Measurements from ENCODE around the gene MYO5B.

MYO5B gene

DNA sequence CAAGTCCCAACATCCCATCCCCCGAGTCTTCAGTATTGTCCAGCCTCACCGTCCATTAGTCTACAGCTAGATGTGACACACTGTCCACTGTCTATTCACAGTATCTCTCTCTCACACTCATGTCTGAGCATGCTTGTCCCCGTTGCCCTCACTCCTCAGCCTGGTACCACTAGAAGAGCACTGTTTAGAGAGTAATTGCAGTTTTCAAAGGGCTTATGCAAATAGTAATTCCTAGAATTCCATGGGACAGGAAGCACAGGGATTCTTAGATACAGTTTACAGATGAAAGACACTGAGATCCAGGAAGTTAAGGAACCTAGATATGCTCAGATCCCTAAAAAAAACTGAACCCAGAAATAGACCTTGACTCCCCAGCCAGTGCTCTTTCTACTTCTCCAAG lies 125.5 kb downstream of the MYO5B start:
- DNase-seq (ENCODE audit: low read depth), result no peak

DNA sequence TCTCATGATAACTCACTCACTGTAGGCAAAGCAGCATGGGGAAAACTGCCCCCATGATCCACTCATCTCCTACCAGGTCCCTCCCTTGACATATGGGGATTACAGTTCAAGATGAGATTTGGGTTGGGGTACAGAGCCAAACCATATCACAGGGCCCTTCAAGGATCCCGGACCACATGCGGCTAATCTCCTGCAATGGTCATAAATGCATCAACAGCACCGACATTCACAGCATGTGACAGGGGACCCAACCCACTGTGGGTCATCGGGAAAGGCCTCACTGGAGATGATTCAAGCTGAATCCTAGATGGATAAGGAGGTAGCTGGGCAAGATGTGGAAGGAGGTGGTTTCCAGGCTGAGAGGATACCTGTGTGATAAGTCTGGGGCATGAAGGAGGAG lies 129.4 kb downstream of the MYO5B start:
- DNase-seq (ENCODE audit: low read depth), result no peak

DNA sequence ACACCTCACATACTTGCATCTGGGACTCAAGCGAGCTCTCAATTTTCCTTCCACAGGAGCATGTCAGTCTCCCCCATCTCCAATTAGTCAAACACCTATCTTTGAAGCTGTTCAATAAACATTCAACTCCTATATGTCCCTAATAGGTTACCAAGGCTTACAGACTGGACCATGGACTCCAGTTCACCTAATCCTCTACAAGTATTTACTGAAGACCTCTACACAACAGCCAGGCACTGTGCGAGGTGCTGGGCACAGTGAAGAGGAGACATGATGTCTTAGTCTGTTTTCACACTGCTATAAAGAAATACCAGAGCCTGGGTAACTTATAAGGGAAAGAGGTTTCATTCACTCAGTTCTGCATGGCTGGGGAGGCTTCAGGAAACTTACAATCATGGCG lies 129.9 kb downstream of the MYO5B start:
- no peak for DNase-seq (ENCODE audit: low read depth)

DNA sequence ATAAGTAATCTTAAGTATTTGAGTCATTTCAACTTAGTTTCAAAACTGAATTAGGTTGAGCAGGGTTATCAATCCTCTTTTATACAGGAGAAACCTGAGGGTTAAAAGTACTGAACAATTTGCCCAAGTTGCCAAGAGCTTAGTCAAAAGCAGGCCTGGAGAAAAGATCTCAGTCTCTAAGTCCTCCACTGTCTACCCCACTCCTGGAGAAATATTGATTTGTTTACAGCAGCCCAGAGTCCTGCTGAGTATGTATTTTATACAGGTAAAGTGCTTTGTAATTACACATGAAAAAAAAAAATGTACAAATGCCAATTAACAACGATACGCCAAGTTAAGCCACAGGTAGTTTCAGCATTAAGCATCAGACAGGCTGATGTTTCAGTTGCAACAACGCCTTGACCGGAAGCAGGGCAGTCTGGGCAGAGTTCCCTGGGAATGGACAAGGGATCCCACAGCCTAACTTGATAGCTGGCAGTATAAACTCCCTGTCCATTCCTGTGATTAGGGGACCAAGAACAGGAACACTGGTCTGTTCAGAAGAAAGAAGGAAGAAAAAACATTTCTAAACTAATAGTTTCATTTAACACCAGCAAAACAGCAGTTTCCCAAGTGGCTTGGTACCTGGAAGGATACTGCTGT lies 132.9 kb downstream of the MYO5B start:
- DNase-seq (ENCODE audit: low read depth), result no peak

- no peak for DNase-seq (ENCODE audit: low read depth)
These were observed 134.1 kb downstream of the MYO5B start for GRCh38 chr18:50060822-50061221.

DNA sequence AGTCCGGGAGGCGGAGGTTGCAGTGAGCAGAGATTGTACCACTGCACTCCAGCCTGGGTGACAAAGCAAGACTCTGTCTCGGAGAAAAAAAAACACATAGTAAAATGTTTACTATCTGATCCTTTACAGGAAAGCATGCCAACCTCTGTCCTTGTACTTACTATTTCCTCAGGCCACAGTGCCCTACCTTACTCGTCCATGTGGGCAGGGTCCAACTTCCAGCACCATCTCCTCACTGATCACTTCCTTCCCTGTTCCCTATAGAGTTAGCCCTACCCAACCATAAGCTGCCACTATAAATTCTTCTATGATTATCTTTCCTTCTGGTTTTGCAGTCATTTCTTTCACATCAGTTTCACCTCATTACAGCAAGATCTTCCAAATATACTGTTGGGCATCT lies 136.2 kb downstream of the MYO5B start:
- DNase-seq (ENCODE audit: low read depth), result no peak

- no peak for DNase-seq (ENCODE audit: low read depth)
These were observed 137.9 kb downstream of the MYO5B start for GRCh38 chr18:50057009-50057408.

GRCh38 chr18:50056185-50056584 lies 138.8 kb downstream of the MYO5B start:
- DNase-seq (ENCODE audit: low read depth), result no peak

- no peak for DNase-seq (ENCODE audit: low read depth)
These were observed 139.5 kb downstream of the MYO5B start for GRCh38 chr18:50055488-50055887.

DNA sequence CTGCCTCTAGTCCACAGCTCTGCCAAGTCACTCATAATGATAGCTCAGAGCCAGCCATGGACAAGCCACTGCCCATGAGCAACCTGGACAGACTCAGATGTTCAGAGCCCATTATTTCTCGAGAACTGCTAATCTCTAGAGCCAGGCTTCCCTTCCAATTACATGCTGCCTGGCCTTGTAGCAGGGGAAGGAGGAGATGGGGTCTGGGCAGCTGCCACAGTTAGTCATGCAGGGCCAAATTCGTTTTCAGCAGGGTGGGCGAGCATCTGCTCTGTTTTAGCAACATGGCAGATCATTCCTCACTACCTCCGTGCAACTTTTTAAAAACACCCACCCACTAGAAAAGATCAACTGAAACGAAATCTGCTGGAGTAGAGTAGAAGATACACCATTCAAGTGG lies 141.8 kb downstream of the MYO5B start:
- no peak for DNase-seq (ENCODE audit: low read depth)

DNA sequence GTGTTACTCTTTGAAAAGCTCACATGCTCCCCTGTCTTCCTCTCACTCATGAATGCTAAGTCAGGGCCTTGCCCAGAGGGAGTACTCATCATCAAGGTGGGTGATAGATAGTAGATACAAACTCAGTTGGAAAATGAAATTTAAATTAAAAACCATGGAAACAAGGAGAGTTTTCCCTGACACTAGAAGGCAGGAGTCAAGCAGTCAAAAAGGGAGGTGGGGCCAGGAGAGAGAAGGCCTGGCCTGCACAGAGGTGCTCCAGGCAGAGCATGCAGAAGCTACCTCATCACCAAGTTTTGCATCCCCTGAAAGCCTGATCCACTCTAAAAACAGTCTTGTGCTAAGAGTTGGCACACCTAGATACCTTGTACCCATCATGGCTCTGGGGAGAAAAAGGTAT lies 143.7 kb downstream of the MYO5B start:
- no peak for DNase-seq (ENCODE audit: low read depth)

DNA sequence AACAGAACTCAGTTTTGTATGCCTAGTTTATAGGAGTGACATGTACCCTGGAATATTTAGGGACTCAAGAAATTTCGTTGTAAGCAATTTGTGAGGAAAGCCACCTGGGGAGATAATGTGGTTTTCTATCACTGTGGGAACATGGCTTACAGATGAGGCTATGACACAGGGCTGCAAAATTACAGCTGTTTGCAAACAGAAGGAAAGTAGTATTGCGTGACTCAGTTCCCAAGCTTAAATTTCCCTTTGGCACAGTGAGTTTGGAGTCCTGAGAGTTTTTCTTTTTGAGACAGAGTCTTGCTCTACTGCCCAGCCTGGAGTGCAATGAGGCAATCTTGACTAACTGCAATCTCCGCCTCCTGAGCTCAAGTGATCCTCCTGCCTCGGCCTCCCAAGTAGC lies 149.8 kb downstream of the MYO5B start:
- no peak for DNase-seq (ENCODE audit: low read depth)

DNA sequence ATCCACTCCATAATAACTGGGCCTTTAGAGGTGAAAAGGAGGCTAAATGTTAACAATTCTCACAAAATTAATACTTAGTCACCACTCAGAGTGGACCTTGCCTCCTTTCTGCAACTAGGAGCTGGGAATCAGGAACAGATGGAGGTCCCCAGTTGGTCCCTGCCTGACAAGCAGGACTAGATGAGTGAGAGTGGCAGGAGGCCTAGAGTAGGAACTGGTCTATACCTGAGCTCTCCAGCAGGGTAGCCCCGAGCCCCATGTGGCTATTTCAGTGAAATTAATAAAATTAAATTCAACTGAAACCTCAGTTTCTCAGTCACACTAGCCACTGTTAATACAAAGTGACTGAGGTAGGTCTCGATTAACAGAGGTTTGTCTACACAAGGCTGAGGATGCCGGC lies 150.5 kb downstream of the MYO5B start:
- DNase-seq (ENCODE audit: low read depth), result no peak

GRCh38 chr18:50042611-50043010 lies 152.3 kb downstream of the MYO5B start:
- no peak for DNase-seq (ENCODE audit: low read depth)

GRCh38 chr18:50039746-50040145 lies 155.2 kb downstream of the MYO5B start:
- DNase-seq (ENCODE audit: low read depth), result no peak

DNA sequence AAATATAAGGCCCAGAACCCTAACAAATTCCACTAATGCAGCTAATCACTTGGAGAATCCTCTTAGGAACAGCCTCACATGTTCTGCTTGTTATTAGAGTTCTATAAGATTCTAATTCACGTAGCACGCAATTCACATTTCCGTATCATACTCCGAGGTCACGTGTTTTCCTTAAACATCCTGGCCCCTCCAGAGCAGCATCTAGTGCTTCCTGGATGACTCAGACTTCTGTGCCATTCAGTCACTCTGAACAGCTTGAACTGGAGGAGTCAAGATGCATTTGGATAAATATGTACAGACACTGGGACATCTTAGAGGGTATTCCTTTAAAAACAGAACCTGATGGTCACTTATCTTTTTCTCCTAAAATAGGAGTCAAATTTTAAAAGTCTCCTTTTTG lies 156.5 kb downstream of the MYO5B start:
- DNase-seq (ENCODE audit: low read depth), result no peak

- no peak for DNase-seq (ENCODE audit: low read depth)
These were observed 160.9 kb downstream of the MYO5B start for GRCh38 chr18:50034029-50034428.

DNA sequence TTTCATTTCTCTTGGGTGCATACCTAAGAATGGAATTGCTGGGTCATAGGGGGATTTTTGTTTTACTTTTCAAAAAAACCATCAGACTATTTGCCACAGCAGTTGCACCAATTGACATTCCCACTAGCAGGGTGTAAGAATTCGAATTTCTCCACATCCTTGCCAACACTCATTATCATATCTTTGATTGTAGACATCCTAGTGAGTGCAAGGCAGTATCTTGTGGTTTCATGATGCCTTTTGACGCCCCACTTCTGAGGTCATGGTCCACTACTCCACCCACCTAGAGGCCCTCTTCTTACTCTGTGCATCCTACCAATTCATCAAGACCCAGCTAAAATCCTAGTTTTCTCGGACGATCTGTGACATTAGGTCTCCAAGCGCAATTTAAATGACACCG lies 161.9 kb downstream of the MYO5B start:
- DNase-seq (ENCODE audit: low read depth), result no peak

DNA sequence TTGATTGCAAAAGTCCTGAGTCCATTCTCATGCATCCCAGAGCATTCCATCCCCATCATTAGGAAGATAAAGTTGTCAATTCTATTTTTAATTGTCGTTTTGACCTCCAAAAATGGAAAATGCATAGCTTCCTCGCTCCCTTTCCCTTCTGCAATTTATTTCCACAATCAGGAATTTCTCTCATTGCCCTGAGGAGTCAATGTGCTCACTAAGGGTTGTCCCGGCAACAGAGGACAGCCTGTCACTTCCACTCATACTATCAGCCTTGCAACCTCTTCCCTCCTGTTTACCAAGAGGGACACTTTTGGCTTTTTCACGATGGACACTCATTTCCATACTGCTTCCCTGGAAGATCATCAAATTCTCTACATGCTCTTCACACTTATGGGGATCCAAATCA lies 164.8 kb downstream of the MYO5B start:
- no peak for DNase-seq (ENCODE audit: low read depth)

DNA sequence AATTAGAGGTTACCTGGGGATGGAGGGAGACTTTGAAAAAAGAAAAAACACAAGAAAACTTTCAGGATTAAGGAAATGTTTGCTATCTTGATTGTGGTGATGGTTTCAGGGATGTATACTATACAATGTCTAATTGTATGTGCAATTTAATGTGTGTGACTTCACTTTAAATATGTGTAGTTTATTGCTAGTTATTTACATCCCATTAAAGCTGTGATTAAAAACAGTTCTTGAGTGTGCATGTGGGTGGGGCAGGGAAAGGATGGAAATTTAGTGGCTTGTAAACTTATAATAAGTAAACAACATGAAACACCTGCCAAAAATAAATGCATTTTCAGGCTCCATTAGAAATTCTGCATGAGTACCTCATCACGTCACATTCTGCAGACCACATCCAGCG lies 167.0 kb downstream of the MYO5B start:
- no peak for DNase-seq (ENCODE audit: low read depth)

DNA sequence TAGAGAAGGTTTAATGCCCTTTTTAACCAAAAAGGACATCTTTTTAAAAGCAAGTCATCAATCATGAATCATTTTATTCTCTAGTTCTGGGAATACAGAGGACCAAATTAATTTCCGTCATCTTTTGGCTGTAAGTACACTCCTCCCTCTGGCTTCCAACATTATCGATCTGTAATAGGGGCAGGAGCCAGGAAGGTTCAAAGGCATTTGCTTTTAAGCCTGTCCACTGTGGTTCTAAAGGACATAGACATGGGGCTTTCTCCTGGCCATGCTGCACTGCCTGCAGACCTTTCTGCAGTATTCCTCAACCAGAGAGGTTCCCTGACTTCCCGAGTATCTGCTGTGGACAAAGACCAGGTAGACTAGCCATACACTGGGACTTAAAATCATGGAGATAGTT lies 170.5 kb downstream of the MYO5B start:
- no peak for DNase-seq (ENCODE audit: low read depth)

- no peak for DNase-seq (ENCODE audit: low read depth)
These were observed 172.0 kb downstream of the MYO5B start for GRCh38 chr18:50022985-50023384.

DNA sequence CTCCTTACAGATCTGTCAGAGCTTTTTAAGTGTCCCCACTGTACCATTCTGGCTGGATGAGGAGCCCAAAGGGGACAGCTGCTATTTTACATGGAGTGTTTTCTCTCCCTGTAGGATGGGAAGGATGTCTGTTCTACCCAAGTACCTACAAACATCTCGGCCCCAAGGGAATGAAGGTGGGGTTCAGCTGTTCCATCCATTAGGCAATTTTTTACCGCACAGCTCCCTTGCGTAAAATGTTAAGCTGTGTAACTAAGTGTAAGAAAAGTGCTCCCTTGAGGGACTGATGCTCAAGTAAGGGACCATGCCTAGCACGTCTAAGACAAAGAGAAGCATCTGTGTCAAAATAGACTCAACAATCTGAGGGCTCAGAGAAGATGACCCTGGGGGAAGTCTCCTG lies 180.3 kb downstream of the MYO5B start:
- DNase-seq (ENCODE audit: low read depth), result no peak

DNA sequence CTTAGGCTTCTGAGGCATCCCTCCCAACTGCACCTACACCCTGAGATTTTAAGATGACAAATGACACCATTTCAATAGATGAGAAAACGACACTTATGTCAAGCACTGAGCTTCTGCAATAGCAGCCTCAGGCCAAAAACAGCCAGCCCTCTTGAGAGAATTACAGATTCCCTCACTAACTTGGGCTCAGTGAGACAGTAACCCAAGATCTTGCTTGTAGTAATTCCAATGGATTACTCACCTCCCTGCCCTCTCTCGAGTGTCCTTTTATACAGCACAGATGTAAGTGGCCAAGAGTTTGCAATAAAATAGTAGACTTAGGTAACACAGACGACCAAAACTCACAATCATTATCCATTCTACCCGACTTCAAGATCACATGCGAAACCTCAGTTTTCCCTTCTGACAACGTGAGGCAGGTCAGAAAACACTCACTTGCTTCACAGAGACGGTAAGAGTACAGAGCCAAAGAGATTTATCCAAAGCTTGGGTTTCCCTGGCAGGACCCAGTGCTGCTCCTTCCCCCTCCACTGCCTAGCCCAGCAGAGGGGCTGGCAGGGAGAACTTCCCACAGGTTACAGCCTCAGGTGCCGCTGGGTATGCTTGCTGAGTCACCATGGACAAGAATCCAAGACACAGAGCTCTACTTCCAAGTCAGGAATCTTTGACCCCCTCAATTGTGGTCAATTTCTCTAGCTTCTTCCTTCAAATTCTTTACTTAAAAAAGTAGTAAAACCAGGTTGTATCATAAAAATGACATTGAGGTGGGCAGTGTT lies 181.4 kb downstream of the MYO5B start:
- DNase-seq (ENCODE audit: low read depth), result no peak

Measured in stimulated activated CD8-positive, alpha-beta memory T cell treated with anti-CD3 and anti-CD28 coated beads, Interleukin-15, amount 100 ng/mL, for 1 hour (primary cell).